GM19193 (cell line): ENCODE measurements around the gene DDR1.

Experiments used
- POLR2A ChIP-seq: IDR thresholded peaks from 4 replicates; pipeline ENCODE4 v1.6.1; 2011; ENCODE audit not compliant: insufficient read depth, insufficient read length; ENCODE audit errors: extremely low read depth

Gene DDR1

DNA sequence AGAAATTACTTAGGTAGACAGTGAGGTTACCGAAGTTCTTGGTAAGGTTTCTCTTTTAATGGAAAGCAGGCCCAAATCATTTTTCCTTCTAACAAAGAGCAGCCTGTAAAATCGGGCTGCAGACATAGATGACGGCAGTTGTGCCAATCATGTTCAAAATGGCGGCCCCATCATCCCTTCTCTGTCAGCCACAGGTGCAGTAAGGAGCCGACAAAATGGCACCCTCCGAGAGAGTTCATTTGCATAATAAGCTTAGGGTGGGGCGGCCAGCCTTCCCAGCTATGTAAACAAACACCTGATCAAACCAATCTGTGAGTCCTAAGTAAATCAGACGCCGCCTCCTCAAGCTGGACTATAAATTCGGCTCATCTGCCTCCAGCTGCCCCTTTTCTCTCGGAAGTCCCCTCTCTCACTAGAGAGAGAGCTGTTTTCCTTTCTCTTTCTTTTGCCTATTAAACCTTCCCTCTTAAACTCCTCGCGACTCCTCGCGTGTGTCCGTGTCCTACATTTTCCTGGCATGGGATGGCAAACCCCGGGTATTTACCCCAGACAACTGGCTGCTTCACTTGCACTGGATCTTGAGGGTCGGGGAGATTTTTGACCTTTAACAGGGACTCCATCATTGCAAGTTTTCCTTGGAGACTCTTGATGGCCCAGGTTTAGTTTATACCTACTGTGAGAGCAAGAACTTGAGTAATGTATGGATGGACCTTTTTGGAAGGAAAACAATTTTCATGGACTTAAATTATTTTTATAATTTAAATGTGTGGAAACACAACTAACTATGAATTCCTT lies 8.9 kb upstream of the DDR1 start:
- TF ChIP-seq POLR2A: no peak

DNA sequence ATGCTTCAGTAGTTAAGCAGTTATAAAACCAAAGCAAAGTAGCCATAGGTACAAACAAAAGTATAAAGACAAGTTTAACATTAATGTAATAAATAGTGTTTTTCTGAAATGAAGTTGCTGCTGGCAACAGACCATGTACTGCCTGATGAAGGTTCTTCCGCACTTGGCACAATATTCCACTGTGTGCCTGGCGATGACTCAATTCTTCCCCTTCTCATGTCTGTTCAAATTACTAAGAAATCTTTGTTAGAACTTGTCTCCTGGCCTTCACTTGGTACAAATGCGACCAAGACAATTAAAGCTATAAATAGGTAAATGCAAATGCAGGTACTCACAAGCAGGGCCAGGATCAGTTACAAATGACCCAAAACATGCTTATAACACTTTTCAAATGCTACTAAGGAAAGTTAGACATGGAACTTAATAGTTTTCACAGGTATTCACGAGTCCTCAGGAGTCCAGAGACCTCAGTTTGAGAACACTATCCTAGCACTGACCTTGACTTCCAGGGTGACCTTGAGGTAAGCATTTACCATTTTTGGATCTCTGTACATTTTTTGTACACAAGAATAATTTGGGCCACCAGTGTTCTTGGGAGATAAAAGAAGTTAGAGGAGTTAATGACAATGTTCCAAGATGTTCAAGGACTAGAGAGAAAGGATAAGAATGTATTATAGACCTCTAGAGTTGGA lies 8.1 kb upstream of the DDR1 start:
- no peak for TF ChIP-seq POLR2A

DNA sequence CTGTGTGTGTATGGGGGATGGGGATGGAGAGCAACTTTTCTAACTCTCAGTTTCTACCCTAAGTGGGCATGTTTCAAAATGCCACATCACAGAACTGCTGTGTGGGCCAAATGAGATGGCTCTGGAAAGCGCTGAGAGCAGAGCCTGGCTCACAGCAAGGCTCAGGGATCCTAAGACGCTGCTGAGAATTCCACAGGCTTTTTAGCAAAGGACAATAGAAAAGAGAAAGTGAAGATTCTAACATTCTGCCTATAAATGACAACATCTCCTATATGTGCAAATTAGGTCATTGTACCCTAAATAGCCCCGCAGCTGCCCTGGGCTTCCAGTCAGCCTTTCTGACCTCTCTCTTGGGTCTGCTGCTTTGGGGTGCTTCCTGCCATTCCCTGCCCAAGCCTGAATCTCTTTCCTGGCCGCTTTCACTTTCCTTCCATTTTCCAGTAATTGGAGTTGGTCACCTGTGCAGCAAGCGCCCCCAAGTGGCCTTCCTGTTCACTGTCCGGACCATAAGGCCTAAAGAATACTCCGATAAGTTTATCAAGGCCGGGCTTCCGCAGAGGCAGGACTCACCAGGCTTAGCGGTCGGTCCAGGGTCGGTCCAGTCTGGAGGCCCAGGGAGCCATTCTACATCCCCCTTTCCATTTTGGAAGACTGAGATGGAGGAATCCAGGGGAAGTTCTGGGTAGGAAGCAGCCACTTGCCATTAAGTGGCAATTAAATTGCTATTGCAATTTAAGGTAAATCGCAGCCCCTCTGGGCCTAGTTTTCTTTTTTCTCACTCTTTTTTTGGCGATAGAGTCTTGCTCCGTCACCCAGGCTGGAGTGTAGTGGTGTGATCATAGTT lies 6.7 kb upstream of the DDR1 start:
- no peak for TF ChIP-seq POLR2A

- no peak for TF ChIP-seq POLR2A
These were observed 4.5 kb upstream of the DDR1 start for GRCh38 chr6:30879684-30880427.

- no peak for TF ChIP-seq POLR2A
These were observed 3.5 kb upstream of the DDR1 start for GRCh38 chr6:30880698-30881252.

DNA sequence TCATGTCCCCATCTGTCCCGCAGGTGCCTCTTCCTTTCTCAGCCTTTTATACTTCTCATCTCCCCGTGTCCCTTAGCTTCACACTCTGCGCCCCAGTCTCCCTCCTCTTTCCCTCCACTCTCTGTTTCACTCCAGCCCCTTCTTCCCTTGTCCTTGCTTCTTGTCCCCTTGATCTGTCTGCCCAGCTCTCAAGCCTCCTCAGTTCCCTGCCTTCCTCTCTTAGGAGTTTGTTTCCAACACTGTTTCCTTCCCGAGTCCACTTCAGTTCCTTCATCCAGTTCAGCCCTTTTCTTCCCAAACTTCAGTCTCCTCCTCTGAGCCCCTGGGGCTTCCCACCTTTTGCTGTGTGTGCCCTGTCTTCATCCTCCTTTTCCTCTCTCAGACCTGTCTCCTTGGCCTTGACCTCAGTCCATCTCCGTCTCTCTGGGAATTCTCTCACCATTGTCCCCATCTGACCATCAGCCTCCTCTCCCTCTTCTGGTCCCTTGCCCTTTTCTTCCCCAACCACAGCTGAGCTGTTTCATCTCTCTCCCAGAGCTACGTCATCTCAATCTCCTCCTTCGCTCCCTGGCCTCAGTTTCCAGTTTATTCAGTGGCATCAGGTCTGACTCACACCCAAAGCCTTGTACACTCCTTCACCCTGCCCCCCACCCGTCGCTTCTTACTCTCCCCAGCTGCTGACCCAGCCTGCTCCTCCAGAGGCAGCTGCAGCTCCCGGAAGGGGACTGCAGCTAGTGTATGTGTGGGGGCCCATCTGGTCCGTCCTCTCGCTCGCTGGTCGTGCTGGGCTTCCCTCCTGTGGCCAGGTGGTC lies 2.7 kb upstream of the DDR1 start:
- no peak for TF ChIP-seq POLR2A

DNA sequence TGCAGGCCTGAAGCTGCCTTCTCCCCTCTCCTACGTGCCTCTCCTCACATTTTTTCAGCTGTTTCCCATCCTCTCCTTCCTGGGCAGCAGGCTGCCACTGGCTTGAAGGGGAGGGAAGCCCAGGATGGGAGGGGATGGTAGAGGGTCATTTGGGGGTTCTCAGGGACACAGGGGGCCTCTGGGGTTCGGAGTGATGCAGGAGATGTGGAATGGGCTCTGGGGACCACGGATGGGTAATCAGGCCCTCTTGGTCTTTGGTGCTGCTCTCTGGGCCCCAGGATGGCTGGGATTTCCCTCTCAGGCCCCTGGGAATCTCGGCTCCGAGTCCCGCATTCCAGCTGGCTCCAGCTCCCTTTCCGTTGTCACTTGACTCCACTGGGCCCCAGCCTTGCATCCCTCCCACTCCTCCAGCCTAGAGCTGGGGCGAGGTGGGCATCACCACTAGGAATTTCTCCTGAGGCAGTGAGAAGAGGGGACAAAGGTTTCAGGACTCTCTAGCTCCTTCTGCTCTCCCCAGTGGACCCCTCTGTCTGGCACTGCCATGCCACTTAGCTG lies 2.0 kb upstream of the DDR1 start:
- no peak for TF ChIP-seq POLR2A

DNA sequence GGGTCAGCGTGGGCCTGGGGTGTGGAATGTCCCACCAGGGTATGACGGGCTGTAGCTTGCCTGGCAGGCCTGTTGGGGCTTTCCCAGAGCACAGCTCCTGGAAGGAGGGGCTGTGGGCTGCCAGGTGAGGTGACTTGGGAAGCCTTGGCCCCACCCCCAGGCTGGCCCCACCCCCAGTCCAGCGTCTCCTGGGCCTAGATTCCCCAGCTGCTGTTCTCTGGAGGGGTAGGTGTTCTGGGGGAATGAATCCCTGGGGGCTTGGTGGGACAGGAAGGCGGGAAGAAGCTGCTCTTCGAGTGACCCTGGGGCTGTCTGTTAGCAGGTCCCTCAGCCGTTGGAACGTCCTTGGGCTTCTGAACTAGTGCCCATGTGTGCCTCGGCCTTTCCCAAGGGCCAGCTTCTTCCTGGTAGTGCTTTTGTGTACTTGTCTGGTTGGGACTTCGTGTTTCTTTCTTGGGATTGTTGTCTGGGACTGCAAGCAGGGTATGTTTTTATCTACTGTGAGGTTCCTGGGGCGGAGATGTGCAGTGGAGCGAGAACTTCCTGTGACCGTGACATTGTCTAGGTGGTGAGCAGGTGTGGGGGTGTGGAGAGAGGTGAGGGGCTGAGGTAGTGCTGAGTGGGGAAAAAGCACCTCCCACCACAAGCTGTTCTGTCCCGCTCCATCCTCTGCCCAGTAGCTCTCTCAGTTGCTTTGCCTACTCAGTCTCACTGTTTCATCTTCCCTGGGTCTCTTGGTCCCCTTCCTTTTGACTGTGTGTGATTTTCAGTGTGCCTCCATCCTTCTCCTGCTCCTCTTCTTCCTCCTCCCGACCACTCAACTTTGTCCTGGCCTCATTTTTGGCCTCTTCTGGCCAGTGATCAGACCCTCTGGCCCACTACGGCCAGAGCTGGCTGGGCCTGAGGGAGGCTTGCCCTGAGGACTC lies 1.3 kb upstream of the DDR1 start:
- peak; percentile 2 for TF ChIP-seq POLR2A

DNA sequence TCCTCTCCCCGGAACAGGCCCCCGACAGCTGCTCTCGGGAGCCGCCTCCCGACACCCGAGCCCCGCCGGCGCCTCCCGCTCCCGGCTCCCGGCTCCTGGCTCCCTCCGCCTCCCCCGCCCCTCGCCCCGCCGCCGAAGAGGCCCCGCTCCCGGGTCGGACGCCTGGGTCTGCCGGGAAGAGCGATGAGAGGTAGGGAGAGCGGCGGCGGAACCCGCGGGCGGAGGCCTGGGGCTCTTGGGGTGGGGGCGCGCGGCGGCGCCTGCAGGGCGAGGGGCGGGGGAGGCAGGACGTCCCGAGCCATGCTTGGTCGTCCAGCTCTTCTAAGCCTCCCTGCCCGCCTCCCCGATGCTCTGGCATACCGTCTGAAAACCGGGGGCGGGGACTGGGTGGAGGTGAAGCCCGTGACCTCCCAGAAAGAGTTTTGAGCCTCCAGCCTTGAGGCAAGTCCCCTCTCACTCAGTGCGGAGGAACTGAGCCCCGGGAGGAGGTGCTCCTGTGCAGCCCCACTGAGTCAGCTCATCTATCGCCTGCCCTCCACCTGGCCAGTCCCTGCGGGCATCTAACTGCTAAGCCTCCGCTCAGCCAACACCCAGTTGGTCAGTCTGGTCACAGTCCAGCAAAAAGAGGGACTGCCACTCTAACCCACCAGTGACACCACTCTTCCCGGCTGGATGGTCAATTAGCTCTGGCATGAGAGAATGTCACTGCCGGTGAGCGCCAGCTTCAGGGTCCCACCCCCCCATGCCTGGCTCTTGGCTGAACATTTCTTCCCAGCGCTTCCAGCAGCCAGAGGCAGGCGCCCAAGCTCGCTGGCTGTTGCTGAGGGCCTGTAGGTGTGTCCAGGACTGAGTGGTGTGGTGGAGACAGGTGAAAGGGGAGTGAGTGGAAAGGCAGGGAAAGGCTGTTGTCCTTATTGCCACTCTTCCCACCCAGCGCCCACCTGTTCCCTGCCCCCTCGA lies 482 bp downstream of the DDR1 start:
- no peak for TF ChIP-seq POLR2A

DNA sequence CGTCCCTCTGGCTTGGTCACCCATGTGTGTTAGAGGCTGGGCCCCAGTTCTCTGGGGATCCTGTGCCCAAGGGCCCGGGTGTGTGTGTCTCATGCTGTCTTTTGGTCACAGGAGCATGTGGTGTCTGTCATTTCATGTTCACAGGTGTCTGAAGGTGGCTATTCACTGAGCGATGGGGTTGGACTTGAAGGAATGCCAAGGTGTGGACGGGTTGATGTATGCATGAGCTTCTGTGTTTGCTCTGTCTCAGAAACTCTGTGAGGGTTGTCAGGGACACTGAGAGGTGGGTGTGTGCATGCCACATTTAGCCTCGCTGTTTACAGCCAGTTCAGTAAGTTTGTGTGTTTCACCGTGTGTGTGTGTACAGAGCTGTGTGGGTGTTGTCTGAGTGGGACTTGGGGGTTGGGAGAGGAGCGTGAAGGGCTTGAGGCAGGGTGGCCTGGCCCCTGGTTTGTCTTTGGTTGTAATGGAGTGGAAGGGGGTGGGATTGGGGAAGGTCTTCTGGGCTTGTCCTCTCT lies 1.2 kb downstream of the DDR1 start:
- TF ChIP-seq POLR2A: no peak
